IMR-90 (cell line): ENCODE results near the gene DHX38. TPM values are rescaled to one million over a fixed set of nuclear protein-coding genes. Genes with fewer than 3 reads are reported as not detected.

Experiments
- ATAC-seq: fragments of 200-7000 bp; cut with Tn5 transposase; 2 replicates; pipeline ENCODE4 v1.9.1; 2020; ENCODE audit warnings: low read depth, mild to moderate bottlenecking, moderate library complexity
- Bru-seq: library from RNA; stranded (reverse); fragments of 400-500 nt; gene quantifications from one replicate; lab custom pipeline; 2021; lab: Mats Ljungman, UMichigan
- BruChase-seq, 2 experiments: library from RNA; stranded (reverse); fragments of 400-500 nt; gene quantifications; one replicate each; lab custom pipeline; 2021; lab: Mats Ljungman, UMichigan
- BruUV-seq: library from RNA; stranded (reverse); fragments of 400-500 nt; replicated peaks from 2 replicates; lab custom pipeline; 2021; lab: Mats Ljungman, UMichigan
- CTCF ChIA-PET: fragments of 300-600 bp; formaldehyde crosslinking; extraction: SDS; loops from one replicate; lab custom pipeline; 2021; ENCODE audit warnings: antibody characterized with exemption; lab: Yijun Ruan, JAX
- POLR2A ChIA-PET: fragments of 300-600 bp; sonication (Branson Sonifier 250); formaldehyde crosslinking; loops from one replicate; lab custom pipeline; 2022; ENCODE audit warnings: antibody characterized with exemption; ENCODE audit not compliant: unreplicated experiment; lab: Charles Lee
- DNase-seq: peaks from one replicate; pipeline ENCODE4 v3.0.0; 2013
- H2AFZ ChIP-seq: replicated peaks from 2 replicates; pipeline ENCODE3; 2013; ENCODE audit warnings: low read length, mild to moderate bottlenecking; ENCODE audit not compliant: poor library complexity
- H2AK5ac ChIP-seq: 2 replicates; pipeline ENCODE4 v1.6.1; 2013; ENCODE audit warnings: low read depth, low read length, inconsistent platforms
- H2AK9ac ChIP-seq: replicated peaks from 2 replicates; pipeline ENCODE3; 2013; ENCODE audit warnings: mild to moderate bottlenecking, low read depth, low read length, moderate library complexity; ENCODE audit not compliant: poor library complexity
- H2BK120ac ChIP-seq: 2 replicates; pipeline ENCODE4 v1.6.1; 2013; ENCODE audit warnings: low read depth, low read length, inconsistent platforms
- H2BK15ac ChIP-seq: 3 replicates; pipeline ENCODE4 v1.6.1; 2013; ENCODE audit warnings: low read depth, low read length, inconsistent platforms
- H2BK20ac ChIP-seq: 2 replicates; pipeline ENCODE4 v1.6.1; 2013; ENCODE audit warnings: low read depth, mild to moderate bottlenecking, inconsistent platforms, low read length, moderate library complexity
- H2BK5ac ChIP-seq: 2 replicates; pipeline ENCODE4 v1.6.1; 2013; ENCODE audit warnings: mild to moderate bottlenecking, low read depth, low read length, inconsistent platforms; ENCODE audit not compliant: poor library complexity, severe bottlenecking
- H3K14ac ChIP-seq: replicated peaks from 2 replicates; pipeline ENCODE4 v1.6.1; 2013; ENCODE audit warnings: low read depth, low read length, inconsistent platforms
- H3K18ac ChIP-seq: 2 replicates; pipeline ENCODE4 v1.6.1; 2013; ENCODE audit warnings: low read depth, low read length, control low read depth
- H3K23ac ChIP-seq: 2 replicates; pipeline ENCODE4 v1.6.1; 2013; ENCODE audit warnings: low read depth, low read length, inconsistent platforms
- H3K27ac ChIP-seq: 2 replicates; pipeline ENCODE4 v1.5.1; 2013; ENCODE audit warnings: mild to moderate bottlenecking, control low read depth, low read length; ENCODE audit not compliant: insufficient read depth
- H3K27me3 ChIP-seq: 2 replicates; pipeline ENCODE4 v1.6.1; 2013; ENCODE audit warnings: low read length; ENCODE audit not compliant: control insufficient read depth, insufficient read depth
- H3K36me3 ChIP-seq: 2 replicates; pipeline ENCODE4 v1.6.1; 2013; ENCODE audit warnings: low read length, mixed read lengths; ENCODE audit not compliant: control insufficient read depth, insufficient read depth
- H3K4ac ChIP-seq: 2 replicates; pipeline ENCODE4 v1.6.1; 2013; ENCODE audit warnings: low read depth, low read length, inconsistent platforms
- H3K4me1 ChIP-seq: 2 replicates; pipeline ENCODE4 v1.6.1; 2013; ENCODE audit warnings: low read length, mixed read lengths; ENCODE audit not compliant: control insufficient read depth, insufficient read depth
- H3K4me2 ChIP-seq: 2 replicates; pipeline ENCODE4 v1.6.1; 2013; ENCODE audit warnings: low read depth, mild to moderate bottlenecking, control low read depth, low read length, moderate library complexity
- H3K4me3 ChIP-seq: 2 replicates; pipeline ENCODE4 v1.5.1; 2013; ENCODE audit warnings: low read depth, mild to moderate bottlenecking, control low read depth, low read length, moderate library complexity; ENCODE audit not compliant: insufficient read depth
- H3K56ac ChIP-seq: 2 replicates; pipeline ENCODE4 v1.6.1; 2013; ENCODE audit warnings: low read length, inconsistent platforms; ENCODE audit not compliant: insufficient read depth; ENCODE audit errors: extremely low read depth
- H3K79me1 ChIP-seq, 2 experiments: 2 replicates each; pipeline ENCODE4 v1.6.1; 2013; ENCODE audit warnings: low read length in 2 of 2, inconsistent platforms in 1 of 2, low read depth in 1 of 2
- H3K9ac ChIP-seq: 2 replicates; pipeline ENCODE4 v1.6.1; 2013; ENCODE audit warnings: low read depth, low read length, control low read depth
- H3K9me1 ChIP-seq: 2 replicates; pipeline ENCODE4 v1.6.1; 2013; ENCODE audit warnings: low read length, inconsistent platforms; ENCODE audit not compliant: insufficient read depth
- H3K9me3 ChIP-seq: 2 replicates; pipeline ENCODE4 v1.6.1; 2013; ENCODE audit warnings: low read length; ENCODE audit not compliant: control insufficient read depth, insufficient read depth
- H4K20me1 ChIP-seq: 2 replicates; pipeline ENCODE4 v1.6.1; 2013; ENCODE audit warnings: low read length, inconsistent platforms; ENCODE audit not compliant: insufficient read depth
- H4K5ac ChIP-seq: 2 replicates; pipeline ENCODE4 v1.6.1; 2013; ENCODE audit warnings: mild to moderate bottlenecking, low read depth, low read length, control low read depth
- H4K8ac ChIP-seq, 2 experiments: 2 replicates each; pipeline ENCODE4 v1.6.1; 2013; ENCODE audit warnings: low read depth in 2 of 2, low read length in 2 of 2, control low read depth in 1 of 2, inconsistent platforms in 1 of 2
- H4K91ac ChIP-seq: 2 replicates; pipeline ENCODE4 v1.6.1; 2013; ENCODE audit warnings: low read depth, low read length, inconsistent platforms; ENCODE audit not compliant: insufficient read depth
- BHLHE40 ChIP-seq: fragments of 150-350 bp; IDR thresholded peaks from 2 replicates; pipeline ENCODE4 v1.6.1; 2016; ENCODE audit warnings: mild to moderate bottlenecking, low read depth, low read length
- MAFK ChIP-seq: IDR thresholded peaks from 2 replicates; pipeline ENCODE4 v1.6.1; 2012; ENCODE audit warnings: low read depth, low read length, improper control_type of control experiment
- MAZ ChIP-seq: IDR thresholded peaks from 2 replicates; pipeline ENCODE4 v1.6.1; 2012; ENCODE audit warnings: low read depth, mild to moderate bottlenecking, low read length, improper control_type of control experiment, moderate library complexity, borderline replicate concordance
- MXI1 ChIP-seq: IDR thresholded peaks from 2 replicates; pipeline ENCODE4 v1.6.1; 2012; ENCODE audit warnings: low read depth, mild to moderate bottlenecking, low read length, moderate library complexity, borderline replicate concordance
- POLR2A ChIP-seq: IDR thresholded peaks from 2 replicates; pipeline ENCODE4 v1.6.1; 2012; ENCODE audit warnings: mild to moderate bottlenecking, low read depth, low read length
- SMC3 ChIP-seq: fragments of 150-350 bp; IDR thresholded peaks from 2 replicates; pipeline ENCODE4 v1.6.1; 2016; ENCODE audit warnings: low read depth, mild to moderate bottlenecking, antibody characterized with exemption, low read length, moderate library complexity
- WGBS, 2 experiments: methylation state at CpG; one replicate each; pipeline versions ENCODE4 v1.1.5 to v1.1.7; 2013; ENCODE audit warnings: missing lambda C conversion rate in 2 of 2; ENCODE audit not compliant: insufficient read length in 1 of 2; ENCODE audit errors: extremely low coverage in 2 of 2; 5-methylcytosine and 5-hydroxymethylcytosine counted together
- dilution Hi-C: fragments of 300-500 bp; cut with HindIII; formaldehyde crosslinking; loops from one replicate; pipeline ENCODE4 v1.14.3; 2018; ENCODE audit warnings: low sequenced_read_pairs; ENCODE audit not compliant: unreplicated experiment
- in situ Hi-C: fragments of 300-500 bp; cut with MboI; formaldehyde crosslinking; loops from 3 replicates; pipeline ENCODE4 v1.14.3; 2019; ENCODE audit warnings: low sequenced_read_pairs, inconsistent platforms, mixed read lengths
- intact Hi-C: fragments of 100-400 bp; cut with micrococcal nuclease; formaldehyde crosslinking; loops from 2 replicates; pipeline ENCODE4 v1.10.0; 2022
- long read RNA-seq: library from polyadenylated mRNA; unstranded; transcript quantifications from one replicate; pipeline ENCODE4 v2.0.0, GENCODE V29; 2021; ENCODE audit not compliant: unreplicated experiment
- polyA plus RNA-seq, 3 experiments: library from polyadenylated mRNA; depleted of rRNA; stranded (reverse); fragments of >200 nt; gene quantifications; 2 replicates each; pipeline ENCODE4 v1.2.3, GENCODE V29; 2012; ENCODE audit warnings: low replicate concordance in 1 of 3
- total RNA-seq: library from RNA; depleted of rRNA; stranded (reverse); fragments of >200 nt; gene quantifications from 2 replicates; pipeline ENCODE4 v1.2.3, GENCODE V29; 2012; rRNA removed
- TF ChIP-seq, protein P1 (sequence below): fragments of 150-350 bp; IDR thresholded peaks from 2 replicates; pipeline ENCODE4 v1.6.1; 2017; ENCODE audit warnings: mild to moderate bottlenecking, antibody characterized with exemption, low read length, low read depth

Gene DHX38
- 49.6 and 61.9 TPM in 2 replicates for total RNA-seq
- 43.0 and 45.4 TPM in 2 replicates for polyA plus RNA-seq (2012; rRNA removed)
- polyA plus RNA-seq (2012; cell fraction: cytosol; rRNA removed): 21.9 and 32.9 TPM in 2 replicates
- 142 and 187 TPM in 2 replicates for polyA plus RNA-seq (2012; cell fraction: nucleus; rRNA removed; ENCODE audit: low replicate concordance)
- percentile 76 among the genes with signal in this experiment for Bru-seq, nascent RNA
- percentile 78 among the genes with signal in this experiment for BruChase-seq, experiment 1, labeled RNA remaining after a 6-hour chase
- BruChase-seq, experiment 2, labeled RNA remaining after a 2-hour chase: percentile 77 among the genes with signal in this experiment
- long read RNA-seq, full-length matches to known transcripts: 21 of 59 reads
- long read RNA-seq, partial matches to known transcripts: 29 of 59 reads
- long read RNA-seq, other reads (novel, unspliced or antisense): 9 of 59 reads

DNA sequence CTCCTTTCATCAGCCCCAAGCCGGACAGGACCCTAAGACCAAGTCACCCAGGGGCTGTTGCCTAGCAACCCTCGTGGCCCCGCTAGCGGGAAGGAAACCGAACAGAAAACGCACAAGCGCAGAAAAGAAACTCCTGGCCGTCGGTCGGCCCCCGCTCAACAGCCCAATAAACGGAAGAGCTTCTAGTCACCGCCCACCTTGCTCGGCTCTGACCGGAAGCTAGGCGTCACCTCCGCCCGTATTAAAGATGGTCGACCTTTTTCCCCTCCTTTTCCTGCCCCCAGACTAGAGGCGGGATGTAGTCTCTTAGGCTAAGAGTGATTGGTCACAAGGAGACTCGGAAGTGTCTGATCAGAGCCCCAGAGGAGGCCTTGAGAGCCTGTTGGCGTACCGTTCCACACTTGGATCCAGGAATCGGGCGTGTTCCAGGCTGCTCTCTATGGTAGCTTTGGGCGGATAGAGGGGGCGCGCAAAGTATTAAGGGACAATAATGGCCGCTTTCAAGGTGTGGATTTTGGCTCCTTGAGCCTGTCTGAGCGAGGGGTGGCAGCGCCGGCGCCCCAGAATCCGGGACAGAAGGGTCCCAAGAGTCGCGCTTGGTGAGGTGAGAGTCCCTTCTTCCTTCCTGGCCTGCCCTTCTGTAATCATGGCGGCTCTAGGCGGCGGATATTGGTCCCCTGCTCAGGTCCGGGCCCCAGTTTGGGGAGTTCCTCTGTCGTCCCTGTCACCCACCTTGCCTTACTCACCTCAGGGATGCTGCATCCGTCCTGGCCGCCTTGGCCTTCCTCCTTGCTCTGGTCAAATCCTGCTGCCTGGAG lies at the start of gene DHX38, which contains the start of gene TXNL4B:
Gene DHX38 (plus strand): TSS at position 400 of the 818 bp plus-strand sequence. CDS start 2,311 bp downstream, outside the sequence.
Gene TXNL4B (minus strand): TSS at position 173 of the 818 bp plus-strand sequence. CDS start 2,871 bp downstream, outside the sequence.
- Histone ChIP-seq H3K9me1 (peaks cover 5% of the 10 kb centered on the region; the same call in 1 of the 2 replicates), H2BK5ac (peak within 1 kb of the TSS; percentile 53), H4K91ac (peak within 1 kb of the TSS; percentile 69), H3K18ac (no peak within 1 kb of the TSS; the same call in 1 of the 2 replicates), H3K36me3 (peaks cover 27% of the 10 kb centered on the region), H3K4me3 (peak within 1 kb of the TSS; percentile 96), H4K5ac (peak within 1 kb of the TSS; percentile 94), H2AK9ac (peak within 1 kb of the TSS; percentile 62), H2BK20ac (no peak within 1 kb of the TSS), H3K4ac (peak within 1 kb of the TSS; percentile 88), H4K8ac (peak within 1 kb of the TSS; percentile 91 to 98), H3K14ac (peak within 1 kb of the TSS; percentile 84), H3K9ac (peak within 1 kb of the TSS; percentile 99), H2AFZ (peak within 1 kb of the TSS; percentile 91), H3K79me1 (peaks cover 12 to 55% of the 10 kb centered on the region in 2 experiments), H3K4me2 (peak within 1 kb of the TSS; percentile 94), H3K4me1 (0 out of 2 replicates have a peak, but pooled peaks cover 2% of the 10 kb centered on the region), H2BK120ac (0 out of 2 replicates have a peak within 1 kb of the TSS, but pooled peaks have one; percentile 9), H3K56ac (peak within 1 kb of the TSS; percentile 75), H2BK15ac (no peak within 1 kb of the TSS), H3K27ac (peak within 1 kb of the TSS; percentile 80), H2AK5ac (peak within 1 kb of the TSS; percentile 66; the same call in 1 of the 2 replicates), H3K27me3 (no peaks in the 10 kb centered on the region), H4K20me1 (no peaks in the 10 kb centered on the region; the same call in 1 of the 2 replicates), H3K9me3 (no peaks in the 10 kb centered on the region), H3K23ac (peak within 1 kb of the TSS; percentile 91)
- BruUV-seq: TSS peak; percentile 79
- dilution Hi-C loops: no loop called here
- in situ Hi-C loops: no loop called here
- 1% methylated on average over 22 of the region's 43 CpGs; no CpG with 5 or more reads in 1 of the 2 experiments for WGBS, 2 experiments
- intact Hi-C loops: loop anchor here (10.0 kb wide), 1 partner anchor 59 kb away; no protein-coding TSS in a partner anchor
- DNase-seq: peak; percentile 99
- TF ChIP-seq MAZ (peak; percentile 81; the same call in 1 of the 2 replicates), BHLHE40 (no peak), MAFK (no peak), POLR2A (peak; percentile 96), MXI1 (peak; percentile 40; the same call in 1 of the 2 replicates), SMC3 (no peak)
- TF ChIP-seq, protein P1, sequence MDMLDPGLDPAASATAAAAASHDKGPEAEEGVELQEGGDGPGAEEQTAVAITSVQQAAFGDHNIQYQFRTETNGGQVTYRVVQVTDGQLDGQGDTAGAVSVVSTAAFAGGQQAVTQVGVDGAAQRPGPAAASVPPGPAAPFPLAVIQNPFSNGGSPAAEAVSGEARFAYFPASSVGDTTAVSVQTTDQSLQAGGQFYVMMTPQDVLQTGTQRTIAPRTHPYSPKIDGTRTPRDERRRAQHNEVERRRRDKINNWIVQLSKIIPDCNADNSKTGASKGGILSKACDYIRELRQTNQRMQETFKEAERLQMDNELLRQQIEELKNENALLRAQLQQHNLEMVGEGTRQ: peak; percentile 16; the same call in 1 of the 2 replicates
- POLR2A ChIA-PET: interaction anchor here (0.5 to 0.6 kb wide), 2 partner anchors 961 to 1324 kb away, joined by 5 to 6 read pairs; no protein-coding TSS in a partner anchor
- peak; percentile 98 for ATAC-seq
- CTCF ChIA-PET: interaction anchor here (0.9 to 1.6 kb wide), 2 partner anchors 10 to 29 kb away, joined by 3 read pairs; no protein-coding TSS in a partner anchor
